B cell (primary cell): ENCODE data around the gene CLEC1A.

ENCODE experiments used
- EZH2 ChIP-seq: IDR thresholded peaks from 2 replicates; pipeline ENCODE4 v1.6.1; 2012; ENCODE audit warnings: borderline replicate concordance, low read depth, mild to moderate bottlenecking, moderate library complexity, low read length; ENCODE audit not compliant: insufficient read depth, poor library complexity, severe bottlenecking
- TF ChIP-seq, protein P1 (sequence below): fragments of 200-600 bp; IDR thresholded peaks from one replicate; pipeline ENCODE4 v1.8.0; 2022; ENCODE audit warnings: antibody characterized with exemption, mild to moderate bottlenecking

GRCh38 chr12:10122689-10123088 lies 23.9 kb upstream of the CLEC1A start:
- TF ChIP-seq, protein P1, sequence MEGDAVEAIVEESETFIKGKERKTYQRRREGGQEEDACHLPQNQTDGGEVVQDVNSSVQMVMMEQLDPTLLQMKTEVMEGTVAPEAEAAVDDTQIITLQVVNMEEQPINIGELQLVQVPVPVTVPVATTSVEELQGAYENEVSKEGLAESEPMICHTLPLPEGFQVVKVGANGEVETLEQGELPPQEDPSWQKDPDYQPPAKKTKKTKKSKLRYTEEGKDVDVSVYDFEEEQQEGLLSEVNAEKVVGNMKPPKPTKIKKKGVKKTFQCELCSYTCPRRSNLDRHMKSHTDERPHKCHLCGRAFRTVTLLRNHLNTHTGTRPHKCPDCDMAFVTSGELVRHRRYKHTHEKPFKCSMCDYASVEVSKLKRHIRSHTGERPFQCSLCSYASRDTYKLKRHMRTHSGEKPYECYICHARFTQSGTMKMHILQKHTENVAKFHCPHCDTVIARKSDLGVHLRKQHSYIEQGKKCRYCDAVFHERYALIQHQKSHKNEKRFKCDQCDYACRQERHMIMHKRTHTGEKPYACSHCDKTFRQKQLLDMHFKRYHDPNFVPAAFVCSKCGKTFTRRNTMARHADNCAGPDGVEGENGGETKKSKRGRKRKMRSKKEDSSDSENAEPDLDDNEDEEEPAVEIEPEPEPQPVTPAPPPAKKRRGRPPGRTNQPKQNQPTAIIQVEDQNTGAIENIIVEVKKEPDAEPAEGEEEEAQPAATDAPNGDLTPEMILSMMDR, result no peak
- no peak for TF ChIP-seq EZH2
